Measurements from ENCODE around the gene NTM. TPM values are rescaled to one million over a fixed set of nuclear protein-coding genes. Genes with fewer than 3 reads are reported as not detected.

The NTM gene
- total RNA-seq, 4 donors from 2014 or later, result 0.40 to 3.1 (median 2.1) TPM; not detected in 1

DNA sequence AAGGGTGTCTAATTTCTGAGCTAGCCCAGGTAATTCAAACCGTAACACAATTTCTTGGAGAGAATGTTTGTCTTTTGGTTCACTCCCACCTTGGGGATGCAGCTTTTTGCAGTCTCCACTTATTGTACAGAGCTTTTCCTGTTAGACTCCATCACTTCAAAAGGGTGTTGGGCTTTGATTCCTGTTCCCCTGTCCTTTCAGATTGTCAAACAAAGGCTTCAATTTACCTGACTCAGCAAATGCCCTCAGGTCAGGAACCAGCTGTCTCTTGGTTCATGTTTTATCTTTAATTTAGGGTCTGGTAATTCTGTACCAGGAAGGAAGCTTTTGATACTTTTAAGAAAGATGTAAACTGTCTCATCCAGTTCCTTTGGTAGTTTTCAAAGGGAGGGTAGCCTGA, 880.6 kb downstream of the NTM start:
- intact Hi-C loops (cut with DNase I; ENCODE audit: low total_unique reads) (no loop called here), in situ Hi-C loops (cut with MboI; ENCODE audit: low pct_ligation_motif_present in 1 of 4, low pct_unique_long_range_greater_than_20kb in 1 of 4, low sequenced_read_pairs in 3 of 4) (no loop called here)
- 78 to 100% methylated on average over 1 of the region's 1 CpG for WGBS, 2 donors (ENCODE audit: low coverage in 1 of 2)
- H3K27me3 ChIP-seq, result no peaks in the 10 kb centered on the region
- no peaks in the 10 kb centered on the region for H3K36me3 ChIP-seq
- H3K9me3 ChIP-seq, result no peaks in the 10 kb centered on the region
- no peaks in the 10 kb centered on the region for H3K4me1 ChIP-seq
- H3K27ac ChIP-seq, result no peak overlapping the region
- no peak for TF ChIP-seq POLR2AphosphoS5 (IDR thresholded peaks at IDR 0.05)
- DNase-seq, result no peak
- H3K4me3 ChIP-seq, result no peak overlapping the region

DNA sequence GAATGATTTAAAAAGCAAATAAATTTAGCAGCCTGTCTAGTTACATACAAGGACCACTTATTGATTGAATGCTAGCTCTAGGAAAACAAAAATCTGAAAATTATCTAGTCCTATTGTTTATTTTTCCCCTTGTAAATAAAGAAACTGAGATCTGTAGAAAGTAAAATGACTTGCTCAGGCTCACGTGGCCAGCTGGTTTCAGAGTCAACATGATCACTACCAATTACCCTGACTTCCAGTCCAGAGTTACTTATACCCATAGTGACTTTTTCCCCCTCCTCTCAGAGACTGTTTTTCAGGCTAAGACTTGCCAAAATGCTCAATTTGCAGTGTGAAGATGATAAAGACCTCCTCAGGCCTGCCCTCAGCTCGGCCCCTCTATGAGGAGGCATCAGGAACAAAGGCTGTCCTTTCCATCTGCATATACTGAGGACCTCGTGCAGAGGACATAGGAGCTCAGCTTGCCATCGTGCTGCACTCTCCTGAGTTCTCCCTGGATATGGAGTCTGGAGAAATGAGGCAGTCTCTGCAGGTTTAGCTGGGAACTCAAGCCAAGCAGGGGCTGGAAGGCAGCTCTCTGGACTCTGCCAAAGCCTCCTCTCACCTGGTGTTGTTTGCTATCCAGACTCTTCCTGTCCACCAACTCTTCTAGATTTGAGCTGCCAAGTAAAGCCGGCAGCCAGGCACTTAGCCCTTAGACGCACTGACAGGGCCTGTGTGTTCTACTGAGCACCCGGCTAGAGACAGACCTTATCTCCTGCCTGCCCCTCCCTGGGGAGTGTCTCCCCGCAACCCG, 883.3 kb downstream of the NTM start:
- Histone ChIP-seq H3K27me3 (no peaks in the 10 kb centered on the region), H3K4me1 (no peaks in the 10 kb centered on the region), H3K36me3 (no peaks in the 10 kb centered on the region), H3K27ac (no peak overlapping the region), H3K4me3 (no peak overlapping the region), H3K9me3 (no peaks in the 10 kb centered on the region)
- DNase-seq, result no peak
- TF ChIP-seq CTCF (IDR thresholded peaks at IDR 0.05) (no peak), POLR2AphosphoS5 (IDR thresholded peaks at IDR 0.05) (no peak), POLR2A (IDR thresholded peaks at IDR 0.05) (no peak), EP300 (IDR thresholded peaks at IDR 0.05; ENCODE audit: low read depth) (no peak)
- WGBS, 2 donors (ENCODE audit: low coverage in 1 of 2), result 49 to 73% methylated on average over 4 to 9 of the region's 9 CpGs
- in situ Hi-C loops (cut with MboI; ENCODE audit: low pct_ligation_motif_present in 1 of 4, low pct_unique_long_range_greater_than_20kb in 1 of 4, low sequenced_read_pairs in 3 of 4) (no loop called here), intact Hi-C loops (cut with DNase I; ENCODE audit: low total_unique reads) (no loop called here)

DNA sequence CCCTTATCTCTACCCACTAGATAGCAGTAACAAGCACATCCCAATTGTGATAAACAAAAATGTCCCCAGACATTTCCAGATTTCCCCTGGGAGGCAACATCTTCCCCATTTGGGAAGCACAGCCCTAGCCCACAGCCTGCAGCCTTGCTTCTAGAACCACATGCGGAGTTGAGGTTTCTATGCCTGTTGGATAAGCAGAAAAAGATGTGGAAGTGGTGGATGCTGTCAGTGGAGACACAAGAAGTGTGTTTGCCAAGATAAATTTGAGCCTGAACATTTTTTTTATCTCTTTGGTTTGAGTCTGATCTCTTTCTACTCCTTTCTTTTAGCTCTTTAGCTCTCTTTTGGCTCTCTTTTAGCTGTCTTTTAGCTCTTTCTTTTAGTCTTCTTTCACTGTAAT, 884.5 kb downstream of the NTM start:
- DNase-seq, result no peak
- H3K4me1 ChIP-seq, result no peaks in the 10 kb centered on the region
- no peaks in the 10 kb centered on the region for H3K36me3 ChIP-seq
- 97% methylated on average over 1 of the region's 1 CpG; no CpG with 5 or more reads in 1 of the 2 donors for WGBS, 2 donors (ENCODE audit: low coverage in 1 of 2)
- no peaks in the 10 kb centered on the region for H3K9me3 ChIP-seq
- no peak overlapping the region for H3K27ac ChIP-seq
- in situ Hi-C loops (cut with MboI; ENCODE audit: low pct_ligation_motif_present in 1 of 4, low pct_unique_long_range_greater_than_20kb in 1 of 4, low sequenced_read_pairs in 3 of 4) (no loop called here), intact Hi-C loops (cut with DNase I; ENCODE audit: low total_unique reads) (no loop called here)
- TF ChIP-seq EP300 (IDR thresholded peaks at IDR 0.05; ENCODE audit: low read depth), result no peak
- TF ChIP-seq CTCF (IDR thresholded peaks at IDR 0.05), result no peak
- no peak for TF ChIP-seq POLR2AphosphoS5 (IDR thresholded peaks at IDR 0.05)
- no peaks in the 10 kb centered on the region for H3K27me3 ChIP-seq
- H3K4me3 ChIP-seq, result no peak overlapping the region

DNA sequence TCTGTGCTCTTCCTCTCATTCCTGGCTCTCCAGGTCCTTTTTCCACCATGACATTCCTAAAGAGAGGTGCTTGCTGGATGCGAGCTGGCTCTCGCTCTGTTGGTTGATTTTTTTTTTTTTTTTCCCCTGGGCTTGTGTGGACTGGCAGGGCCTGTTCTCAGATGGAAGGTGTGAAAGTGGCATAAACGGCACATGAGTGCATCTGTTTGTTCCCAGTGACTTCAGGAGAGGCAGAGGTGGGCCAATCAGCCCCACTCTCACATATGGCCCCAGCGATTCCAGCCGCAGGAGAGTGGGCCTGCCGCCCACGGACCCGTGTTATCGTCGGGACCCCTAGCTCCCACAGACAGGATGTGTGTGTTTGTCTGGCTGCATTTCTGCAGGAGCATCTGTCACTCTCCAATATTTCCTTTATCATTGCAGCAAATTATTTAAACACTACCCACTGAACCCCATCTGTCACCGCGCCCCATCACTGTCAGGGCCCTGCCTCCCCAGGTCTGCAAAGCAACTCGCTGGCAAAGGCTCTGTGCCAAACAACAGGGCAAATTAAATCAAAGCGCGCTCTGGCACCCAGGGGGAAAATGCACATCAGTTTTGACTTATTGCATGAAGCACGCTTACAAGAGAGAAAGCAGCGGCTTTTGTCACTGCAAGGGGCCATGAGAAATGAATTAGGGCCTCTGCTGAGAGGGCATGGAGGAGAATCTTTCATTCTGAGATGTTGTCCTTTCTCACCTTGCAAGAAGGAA, 886.3 kb downstream of the NTM start:
- Histone ChIP-seq H3K4me1 (no peaks in the 10 kb centered on the region), H3K9me3 (no peaks in the 10 kb centered on the region), H3K36me3 (no peaks in the 10 kb centered on the region), H3K27me3 (no peaks in the 10 kb centered on the region), H3K27ac (no peak overlapping the region), H3K4me3 (no peak overlapping the region)
- TF ChIP-seq CTCF (IDR thresholded peaks at IDR 0.05), result no peak
- TF ChIP-seq POLR2A (IDR thresholded peaks at IDR 0.05), result no peak
- no peak for TF ChIP-seq POLR2AphosphoS5 (IDR thresholded peaks at IDR 0.05)
- TF ChIP-seq EP300 (IDR thresholded peaks at IDR 0.05; ENCODE audit: low read depth), result no peak
- intact Hi-C loops (cut with DNase I; ENCODE audit: low total_unique reads), result no loop called here
- DNase-seq, result no peak
- 87 to 94% methylated on average over 8 to 17 of the region's 17 CpGs for WGBS, 2 donors (ENCODE audit: low coverage in 1 of 2)
- in situ Hi-C loops (cut with MboI; ENCODE audit: low pct_ligation_motif_present in 1 of 4, low pct_unique_long_range_greater_than_20kb in 1 of 4, low sequenced_read_pairs in 3 of 4), result no loop called here

Measured in transverse colon (tissue), 4 donors.